GM19238 (cell line): ENCODE data around the gene SEZ6L2.
A peak's percentile ranks its signal among the peaks of the same experiment; 100 is the strongest.
"Not testable (repeated sequence)": the region's sequence is repeated elsewhere in the genome, so short reads cannot be mapped to it uniquely, and the experiment has no call there.

Experiments used
- DNase-seq: peaks from one replicate; pipeline ENCODE4 v3.0.0; 2011; ENCODE audit warnings: low spot score; ENCODE audit not compliant: insufficient read length

The SEZ6L2 gene

DNA sequence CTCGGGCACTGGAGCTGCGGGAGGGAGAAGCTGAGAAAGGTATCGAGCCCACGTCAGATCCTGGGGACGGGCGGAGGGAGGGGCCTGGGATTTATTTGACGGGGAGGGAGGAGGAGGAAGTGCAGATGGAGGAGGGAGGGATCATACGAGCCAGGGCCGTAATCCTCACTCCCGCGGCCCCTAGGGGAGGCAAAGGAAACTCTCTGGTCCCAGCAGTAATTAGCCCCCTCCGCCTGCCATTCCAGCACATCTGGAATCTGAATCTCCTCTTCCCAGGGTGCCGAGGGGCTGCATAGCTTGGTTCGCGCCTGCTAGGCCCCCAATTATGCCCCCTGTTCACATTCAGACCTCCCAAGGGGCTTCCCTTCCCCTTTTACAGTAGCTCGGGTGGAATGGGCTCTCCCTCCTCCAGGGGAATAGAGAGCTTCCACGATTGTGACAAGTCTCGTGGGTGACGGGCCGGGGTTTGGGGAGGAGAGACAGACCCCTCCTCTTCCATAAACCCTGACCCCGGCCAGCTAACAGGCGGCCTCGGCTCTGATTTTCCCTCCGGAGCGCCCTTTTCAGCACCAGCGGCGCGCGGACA, at the start of gene SEZ6L2:
SEZ6L2 (minus strand) TSS at position 35 of the 586 bp plus-strand sequence. CDS start 531 bp downstream, outside the sequence.
- DNase-seq: no peak

DNA sequence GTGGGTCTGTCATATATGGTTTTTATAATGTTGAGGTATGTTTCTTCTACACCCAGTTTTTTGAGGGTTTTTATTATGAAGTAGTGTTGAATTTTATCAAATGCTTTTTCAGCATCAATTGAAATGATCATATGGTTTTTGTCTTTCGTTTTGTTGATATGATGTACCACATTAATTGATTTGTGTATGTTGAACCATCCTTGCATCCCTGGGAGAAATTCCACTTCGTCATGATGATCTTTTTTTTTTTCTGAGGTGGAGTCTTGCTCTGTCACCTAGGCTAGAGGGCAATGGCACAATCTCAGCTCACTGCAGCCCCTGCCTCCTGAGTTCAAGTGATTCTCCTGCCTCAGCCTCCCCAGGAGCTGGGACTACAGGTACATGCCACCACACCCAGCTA, 48.5 kb upstream of the SEZ6L2 start:
- no peak for DNase-seq

DNA sequence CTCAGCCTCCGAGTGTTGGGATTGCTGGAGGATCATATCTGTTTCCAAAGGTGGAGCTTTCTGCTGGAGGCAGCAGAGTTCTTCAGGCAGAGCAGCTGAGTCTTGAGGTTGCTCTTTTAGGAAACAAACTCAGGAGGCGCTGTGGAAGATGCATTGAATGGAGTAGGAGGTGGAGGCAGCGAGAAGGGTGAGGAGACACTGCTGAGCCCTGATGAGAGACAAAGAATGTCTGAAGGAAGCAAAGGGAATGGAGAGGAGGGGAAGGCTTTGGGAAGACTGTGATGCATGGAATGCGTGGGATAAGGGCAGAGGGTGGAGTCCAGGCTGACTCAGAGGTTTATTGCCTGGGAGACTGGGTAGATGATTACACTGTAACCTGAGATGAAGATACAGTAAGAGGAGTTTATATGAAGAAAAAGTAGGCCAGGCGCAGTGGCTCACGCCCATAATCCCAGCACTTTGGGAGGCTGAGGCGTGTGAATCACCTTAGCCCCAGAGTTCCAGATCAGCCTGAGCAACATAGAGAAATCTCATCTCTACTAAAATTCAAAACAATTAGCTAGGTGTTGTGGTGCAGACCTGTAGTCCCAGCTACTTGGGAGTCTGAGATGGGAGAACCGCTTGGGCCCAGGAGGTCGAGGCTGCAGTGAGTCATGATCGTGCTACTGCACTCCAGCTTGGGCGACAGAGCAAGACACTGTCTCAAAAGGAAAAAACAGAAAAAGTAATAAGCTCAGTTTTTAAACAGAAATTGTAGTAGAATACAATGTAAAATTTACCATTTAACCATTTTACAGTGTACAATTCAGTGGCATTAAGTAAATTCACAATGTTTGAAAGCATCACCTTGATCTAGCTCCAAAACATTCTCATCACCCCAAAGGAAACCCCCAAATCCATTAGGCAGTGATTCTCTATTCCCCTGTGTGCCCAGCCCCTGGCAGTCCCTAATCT, 44.8 kb upstream of the SEZ6L2 start:
- no peak for DNase-seq

DNA sequence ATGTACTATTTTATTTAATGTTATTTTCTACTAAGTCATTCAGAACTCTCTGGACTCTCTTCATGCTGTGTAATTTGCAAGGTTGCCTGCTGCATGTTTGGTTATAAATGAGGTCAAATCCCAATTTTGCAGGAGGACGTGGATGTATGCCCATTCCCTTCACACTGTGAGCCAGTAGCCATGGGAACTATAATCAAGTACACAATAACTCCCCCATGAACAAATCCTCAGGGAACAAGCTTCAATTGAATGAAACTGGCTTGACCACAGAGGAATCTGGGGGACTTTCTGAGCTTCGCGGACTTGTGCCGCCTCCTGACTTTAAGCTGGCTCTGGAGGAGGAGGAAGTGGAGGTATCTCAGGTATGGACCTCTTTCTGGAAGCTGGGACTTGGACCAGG, 41.3 kb upstream of the SEZ6L2 start:
- DNase-seq: no peak

DNA sequence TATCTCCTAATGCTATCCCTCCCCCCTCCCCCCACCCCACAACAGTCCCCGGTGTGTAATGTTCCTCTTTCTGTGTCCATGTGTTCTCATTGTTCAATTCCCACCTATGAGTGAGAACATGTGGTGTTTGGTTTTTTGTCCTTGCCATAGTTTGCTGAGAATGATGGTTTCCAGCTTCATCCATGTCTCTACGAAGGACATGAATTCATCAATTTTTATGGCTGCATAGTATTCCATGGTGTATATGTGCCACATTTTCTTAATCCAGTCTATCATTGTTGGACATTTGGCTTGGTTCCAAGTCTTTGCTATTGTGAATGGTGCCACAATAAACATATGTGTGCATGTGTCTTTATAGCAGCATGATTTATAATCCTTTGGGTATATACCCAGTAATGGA, 32.4 kb upstream of the SEZ6L2 start:
- not testable (repeated sequence) for DNase-seq

DNA sequence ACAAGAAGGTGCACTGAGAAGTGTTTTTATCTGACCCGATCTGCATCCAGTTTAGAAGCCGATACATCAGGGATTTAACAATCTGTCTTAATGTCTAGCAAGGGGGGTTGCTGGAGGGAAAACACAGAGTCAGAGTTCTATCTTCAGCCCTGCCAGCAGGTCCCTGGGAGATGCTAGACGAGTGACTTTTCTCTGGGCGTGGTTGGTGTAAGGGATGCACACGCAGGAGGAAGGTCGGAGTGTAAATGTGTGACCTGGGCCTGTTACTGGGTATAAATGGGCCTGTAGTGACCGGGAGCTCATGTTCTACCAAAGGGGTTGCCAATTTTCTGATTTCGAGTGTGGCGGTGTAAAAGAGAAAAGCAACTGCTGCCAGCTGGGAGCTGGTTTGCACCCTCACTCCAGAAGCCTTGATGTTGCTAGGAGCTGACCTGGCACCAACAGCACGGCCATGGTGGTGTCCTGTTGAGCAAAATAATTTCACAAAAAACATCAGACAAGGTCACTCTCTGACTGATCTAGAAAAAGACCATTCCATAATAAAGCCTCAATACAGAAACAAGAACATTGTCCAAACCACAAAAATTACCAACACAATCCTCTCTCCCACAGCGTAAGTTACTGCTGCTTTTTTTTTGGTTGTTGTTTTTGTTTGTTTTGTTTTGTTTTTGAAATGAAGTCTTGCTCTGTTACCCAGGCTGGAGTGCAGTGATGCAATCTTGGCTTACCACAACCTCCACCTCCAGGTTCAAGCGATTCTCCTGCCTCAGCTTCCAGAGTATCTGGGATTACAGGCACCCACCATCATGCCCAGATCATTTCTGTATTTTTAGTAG, 27.9 kb upstream of the SEZ6L2 start:
- DNase-seq: no peak

DNA sequence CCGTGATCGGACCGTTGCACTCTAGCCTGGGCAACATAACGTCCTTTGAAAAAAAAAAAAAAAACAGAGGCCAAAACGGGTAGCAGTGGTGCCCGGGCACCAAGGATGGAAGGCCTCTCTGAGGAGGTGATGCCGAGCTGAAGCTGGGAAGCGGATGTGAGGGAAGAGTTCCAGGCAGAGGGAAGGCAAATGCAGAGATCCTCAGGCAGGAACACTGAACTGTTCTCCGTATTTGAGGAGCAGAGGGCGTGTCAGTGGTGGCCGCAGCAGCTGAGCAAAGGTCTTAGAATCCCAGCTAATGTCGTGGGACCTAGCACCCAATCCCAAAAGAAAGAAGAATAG, 27.3 kb upstream of the SEZ6L2 start:
- no peak for DNase-seq

DNA sequence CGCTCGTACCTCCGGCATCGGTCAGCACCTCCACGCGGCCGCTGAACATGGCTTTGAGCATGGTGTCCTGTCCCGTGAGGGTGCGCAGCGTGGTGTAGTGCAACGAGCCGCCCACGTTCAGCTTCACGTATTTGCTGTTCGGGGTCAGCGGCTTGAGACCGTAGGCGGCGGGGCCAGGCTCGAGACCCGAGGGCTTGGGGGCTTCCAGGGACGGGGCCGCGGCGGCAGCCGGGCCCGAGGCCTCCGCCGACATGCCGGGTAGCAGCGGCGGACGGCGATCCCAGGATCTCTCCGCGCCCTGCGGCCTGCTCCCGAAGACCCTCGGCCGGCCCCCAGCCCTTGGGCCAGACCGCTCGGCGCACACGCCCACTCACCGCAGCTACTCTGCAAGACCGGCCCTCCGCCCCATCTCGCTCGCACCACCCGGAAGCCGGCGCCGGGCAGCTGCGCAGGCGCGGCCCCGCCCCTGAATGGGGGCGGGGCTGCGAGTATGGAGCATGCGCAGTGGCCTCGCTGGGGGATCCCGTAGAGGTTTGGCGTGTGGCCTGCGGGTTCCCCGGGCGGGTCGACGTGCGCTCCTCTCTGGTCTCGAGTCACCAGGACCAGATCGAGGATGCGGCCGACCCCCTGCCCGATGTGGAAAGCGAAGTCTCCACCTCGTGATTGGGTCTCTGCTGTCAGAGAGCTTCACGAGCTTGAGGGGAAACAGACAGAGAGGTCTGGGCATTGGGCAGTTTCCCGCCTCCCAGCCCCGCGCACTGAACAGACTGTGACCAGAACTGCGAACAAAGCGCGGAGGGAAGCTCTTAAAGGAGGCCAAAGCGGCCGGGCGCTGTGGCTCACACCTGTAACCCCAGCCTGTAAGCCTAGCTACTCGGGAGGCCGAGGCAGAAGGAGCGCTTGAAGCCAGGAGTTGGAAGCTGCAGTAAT, 26.7 kb upstream of the SEZ6L2 start, which contains the start of gene KCTD13:
KCTD13 (minus strand) TSS at position 446 of the 930 bp plus-strand sequence; CDS start at position 253, 193 bp downstream.
- peak; percentile 96 for DNase-seq

DNA sequence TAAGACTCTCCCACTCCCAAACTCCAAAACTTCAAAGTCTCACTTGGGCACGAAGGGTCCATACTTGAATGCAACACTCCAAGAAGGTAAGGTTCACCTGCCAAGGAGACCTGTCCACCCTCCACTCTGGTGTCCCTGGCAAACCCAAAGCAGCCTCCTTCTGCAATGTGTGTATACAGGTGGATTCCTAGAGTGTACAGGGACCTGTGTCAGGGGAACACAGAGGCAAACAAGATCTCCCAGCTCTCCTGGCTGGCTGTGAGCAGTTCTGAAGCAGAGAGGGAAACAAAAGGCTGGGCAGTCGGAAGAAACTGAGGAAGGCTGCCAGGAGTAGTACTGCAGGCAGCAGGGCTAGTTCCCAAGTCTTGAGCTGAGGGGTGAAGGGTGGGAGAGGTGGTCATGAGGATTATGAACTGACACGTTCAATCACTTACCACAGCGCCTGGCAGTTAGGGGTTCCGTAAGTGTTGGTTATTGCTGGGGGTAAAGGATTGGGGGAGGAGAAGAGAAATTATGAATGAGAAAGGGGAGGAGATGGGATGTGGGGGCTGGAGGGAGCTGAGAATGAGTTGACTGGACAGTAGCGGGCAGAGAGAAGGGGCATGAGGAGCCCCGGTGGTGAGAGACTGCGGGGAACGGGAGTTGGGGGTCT, 25.9 kb upstream of the SEZ6L2 start:
- DNase-seq: no peak

DNA sequence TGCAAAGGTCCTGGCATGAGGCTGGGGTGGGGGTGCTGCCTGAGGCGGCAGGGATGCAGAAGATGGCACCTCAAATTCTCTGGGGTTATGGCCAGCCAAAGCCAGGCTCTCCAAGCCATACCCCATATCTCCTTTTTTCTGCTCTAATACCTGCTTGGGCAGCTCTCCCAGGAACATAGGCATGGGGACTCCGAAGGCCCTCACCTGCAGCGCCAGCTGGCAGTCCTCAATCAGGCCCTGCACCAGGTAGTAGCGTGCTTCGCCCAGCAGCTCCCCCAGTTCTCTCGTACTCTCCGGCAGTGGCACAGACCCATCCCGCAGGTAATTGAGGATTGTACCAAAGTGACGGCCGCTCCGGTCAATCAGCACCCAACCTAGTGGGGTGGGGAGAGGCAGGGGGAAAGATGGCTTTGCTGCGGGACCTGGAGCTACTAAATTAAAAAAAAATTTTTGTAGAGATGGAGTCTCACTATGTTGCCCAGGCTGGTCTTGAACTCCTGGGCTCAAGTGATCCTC, 23.7 kb upstream of the SEZ6L2 start:
- no peak for DNase-seq

DNA sequence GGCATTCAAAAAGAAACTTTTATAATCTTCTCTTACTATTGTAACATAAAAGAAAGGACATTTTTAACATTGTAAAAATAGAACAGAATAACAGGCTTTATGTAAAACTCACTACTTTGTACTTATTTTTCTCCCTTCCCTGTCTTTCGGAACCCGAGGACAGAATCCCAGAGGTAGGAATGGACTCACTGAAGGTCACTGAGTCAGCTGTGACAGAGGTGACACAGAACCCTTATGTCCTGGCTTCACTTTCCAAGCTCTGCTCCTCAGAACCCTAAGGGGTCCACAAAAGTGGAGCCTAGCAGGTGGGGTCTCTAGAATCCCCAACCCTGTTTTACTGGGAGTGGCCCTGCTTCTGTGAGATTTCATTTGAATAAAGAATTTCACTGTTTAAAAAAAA, 23.0 kb upstream of the SEZ6L2 start:
- no peak for DNase-seq

DNA sequence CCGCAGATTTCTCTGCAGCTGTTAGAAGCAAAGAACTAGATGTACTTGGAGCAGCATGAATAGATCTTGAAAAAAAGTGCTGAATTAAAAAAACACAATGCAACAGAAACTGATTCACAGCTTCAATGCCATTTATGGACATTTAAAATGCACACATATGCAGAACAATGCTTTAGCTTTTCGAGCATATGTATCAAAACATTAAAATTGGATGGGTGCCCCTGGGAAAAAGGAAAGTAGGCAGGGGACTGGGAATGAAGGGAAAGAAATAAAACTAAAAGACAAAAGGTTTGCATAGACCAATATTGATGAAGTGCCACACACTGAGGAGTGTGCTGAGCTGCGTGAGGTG, 21.7 kb upstream of the SEZ6L2 start:
- no peak for DNase-seq

DNA sequence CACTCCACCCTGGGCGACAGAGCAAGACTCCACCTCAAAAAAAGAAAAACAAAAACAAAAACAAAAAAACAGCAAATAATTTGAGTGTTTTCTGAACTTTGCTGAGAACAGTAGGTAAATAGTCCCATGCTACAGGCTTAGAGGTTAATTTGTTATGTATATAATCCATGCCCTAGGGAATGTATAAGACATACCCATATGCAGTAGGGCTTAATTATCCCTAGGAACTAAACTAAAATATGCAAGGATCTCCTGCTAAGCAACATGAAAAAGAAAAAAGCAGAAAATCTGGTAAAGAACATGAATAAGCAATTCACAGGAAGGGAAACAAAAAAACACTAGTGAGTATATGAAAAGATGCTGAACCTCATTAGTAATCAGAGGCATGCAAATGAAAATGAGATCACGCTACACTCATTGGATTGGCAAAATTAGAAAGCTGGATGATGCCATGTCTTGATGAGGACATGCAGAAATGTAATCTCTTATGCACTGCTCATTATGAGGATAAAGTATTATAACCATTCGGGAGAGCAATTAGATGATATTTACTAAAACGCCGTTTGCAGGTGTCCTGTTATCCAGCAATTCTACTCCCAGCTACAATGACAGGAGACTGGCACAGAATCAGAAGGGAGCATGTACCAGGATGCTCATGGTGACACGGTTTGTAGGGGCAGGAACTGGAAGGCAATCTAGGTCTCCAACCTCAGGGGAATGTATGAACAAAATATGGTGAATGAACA, 21.1 kb upstream of the SEZ6L2 start:
- DNase-seq: no peak

DNA sequence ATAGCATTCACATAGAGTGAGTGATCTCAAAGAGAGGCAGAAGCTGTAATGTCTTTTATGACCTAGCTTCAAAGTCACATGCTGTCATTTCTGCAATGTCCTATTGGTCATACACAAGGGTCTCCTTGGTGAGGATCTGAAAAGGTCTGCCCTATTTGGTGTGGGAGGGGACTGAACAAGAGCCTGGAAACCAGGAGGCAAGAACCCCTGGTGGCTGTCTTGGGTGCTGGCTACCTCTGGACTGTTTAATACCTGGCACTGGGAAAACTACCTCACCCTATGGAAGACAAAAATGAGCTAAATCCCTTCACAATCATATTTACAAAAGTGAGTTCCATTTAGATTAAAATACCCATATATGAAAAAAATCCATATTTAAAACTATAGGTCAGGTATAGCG, 17.6 kb upstream of the SEZ6L2 start:
- no peak for DNase-seq

DNA sequence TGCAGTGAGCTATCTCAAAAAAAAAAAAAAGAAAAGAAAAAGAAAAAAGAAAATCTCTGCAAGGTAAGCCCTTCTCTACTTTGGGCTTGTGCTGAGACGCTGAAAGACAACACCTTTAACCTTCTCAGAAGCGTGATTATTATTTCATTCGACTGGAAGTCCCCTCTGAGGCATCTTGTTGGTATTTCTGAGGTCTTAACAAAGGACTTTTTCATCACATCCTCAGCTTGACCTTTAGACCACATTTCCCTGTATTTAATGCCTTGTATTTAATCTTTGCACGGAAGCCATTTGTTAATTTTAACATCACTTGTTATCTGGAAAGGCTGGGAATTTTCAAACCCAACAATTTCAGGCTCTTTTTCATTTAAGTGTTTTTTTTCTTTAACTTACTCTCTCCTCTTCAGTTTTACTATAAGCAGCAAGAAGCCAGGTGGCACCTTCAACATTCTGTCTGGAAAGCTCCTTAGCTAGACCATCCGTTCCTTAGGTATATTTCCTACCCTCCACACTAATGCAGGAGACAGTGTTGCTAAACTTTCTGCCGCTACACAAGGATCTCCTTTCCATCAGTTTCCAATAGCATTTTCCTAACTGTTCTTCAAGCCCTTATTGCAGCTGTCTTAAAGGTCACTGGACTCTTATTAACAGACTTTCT, 16.4 kb upstream of the SEZ6L2 start:
- no peak for DNase-seq

DNA sequence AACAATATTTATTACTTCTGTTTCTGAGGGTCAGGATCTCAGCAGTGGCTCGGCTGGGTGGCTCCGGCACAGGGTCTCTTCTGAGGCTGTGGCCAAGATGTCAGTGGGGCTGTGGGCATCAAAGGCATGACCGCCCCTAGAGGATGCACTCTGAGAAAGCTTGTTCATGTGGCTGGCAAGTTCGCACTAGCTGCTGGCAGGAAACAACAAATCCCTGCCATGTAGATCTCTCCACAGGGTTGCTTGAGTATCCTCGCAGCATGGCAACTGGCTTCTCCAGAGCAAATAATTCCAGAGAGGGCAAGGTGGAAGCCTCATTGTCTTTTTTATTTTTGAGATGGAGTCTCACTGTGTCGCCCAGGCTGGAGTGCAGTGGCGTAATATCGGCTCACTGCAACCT, 14.2 kb upstream of the SEZ6L2 start:
- DNase-seq: no peak

DNA sequence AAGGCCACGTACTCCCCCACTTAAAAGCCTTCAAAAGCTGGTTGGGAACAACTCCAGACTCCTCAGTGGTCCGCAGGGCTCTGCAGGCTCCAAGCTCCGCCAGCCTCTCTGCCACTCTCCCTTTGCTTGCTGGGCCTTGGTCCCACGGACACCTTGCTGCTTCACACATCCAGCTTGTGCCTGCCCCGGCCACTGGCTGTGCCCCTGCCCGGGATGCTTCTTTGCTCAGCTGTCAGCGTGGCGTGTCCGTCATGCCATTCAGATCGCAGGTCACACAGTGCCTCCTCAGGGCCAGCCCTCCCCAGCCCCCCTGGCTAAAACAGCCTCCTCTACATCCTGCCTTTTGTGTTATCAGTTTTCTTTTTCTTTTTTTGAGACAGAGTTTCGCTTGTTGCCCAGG, 12.7 kb upstream of the SEZ6L2 start:
- no peak for DNase-seq

DNA sequence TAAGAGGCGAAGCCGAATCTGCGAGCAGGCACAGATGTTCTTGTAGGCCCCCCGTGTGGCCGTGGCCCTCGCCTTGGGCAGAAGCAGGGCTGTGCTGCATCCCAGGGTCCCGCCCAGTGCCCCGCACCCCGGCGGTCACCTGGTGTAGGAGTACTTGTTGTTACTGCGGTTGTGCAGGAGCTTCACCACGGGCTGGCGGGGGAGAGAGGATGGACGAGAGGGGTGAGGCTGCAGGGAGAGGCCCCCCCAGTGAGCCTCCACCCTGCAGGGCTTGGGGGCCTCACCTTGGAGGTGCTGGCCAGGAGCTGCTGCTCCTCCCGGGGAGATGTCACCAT, 12.3 kb upstream of the SEZ6L2 start:
- DNase-seq: no peak
